Measurements from ENCODE around the gene MRGPRD.

MRGPRD gene

DNA sequence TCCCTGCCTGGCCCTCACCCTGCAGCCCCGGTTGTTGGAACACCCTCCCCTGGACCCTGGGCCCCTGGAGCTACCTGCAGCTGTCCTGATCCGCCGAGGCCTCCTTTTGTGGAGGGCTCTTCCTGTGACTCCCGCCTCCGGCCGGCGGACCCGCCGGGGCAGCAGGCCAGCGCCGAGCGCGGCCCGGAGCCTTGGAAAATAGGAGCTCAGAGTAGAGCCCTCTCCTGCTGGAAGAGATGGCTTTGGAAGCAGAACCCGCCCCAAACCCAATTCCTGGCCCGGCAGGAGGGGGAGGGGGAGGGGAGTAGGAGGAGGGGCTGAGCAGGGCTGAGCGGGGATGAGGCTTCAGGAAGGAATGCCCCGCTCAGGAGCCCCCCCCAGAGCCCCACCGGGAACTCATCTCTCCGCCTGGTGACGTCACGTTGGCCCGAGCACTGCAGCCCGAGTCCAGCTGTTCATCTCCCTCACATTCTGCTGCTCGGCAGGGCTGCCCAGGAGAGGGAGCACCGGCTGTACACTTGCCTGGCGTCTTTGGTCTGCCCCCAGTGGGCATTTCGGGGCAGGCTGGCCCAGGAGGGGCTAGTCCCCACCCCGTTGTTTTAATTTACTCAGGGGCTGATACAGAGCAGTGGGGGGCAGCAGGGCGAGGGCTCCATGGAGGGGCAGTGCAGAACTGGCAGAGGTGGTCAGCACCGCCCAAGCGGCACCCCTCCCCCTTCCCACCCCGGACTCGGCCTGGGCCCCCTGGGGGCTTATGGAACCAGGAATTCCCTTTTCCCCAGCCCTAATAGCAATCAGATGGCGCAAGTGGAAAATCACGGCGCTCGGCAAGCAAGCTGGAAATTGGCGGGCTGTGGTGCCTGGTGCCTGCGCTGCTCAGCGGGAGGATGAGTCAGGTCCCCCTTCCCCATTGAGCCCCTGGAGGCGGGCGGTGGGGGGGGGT lies 32.5 kb upstream of the MRGPRD start, which contains the start of gene MRGPRF:
Gene MRGPRF, minus strand, starts transcription at position 238 of the 943 bp plus-strand sequence. CDS start 3,345 bp downstream, outside the sequence.
- no peak for TF ChIP-seq PAX5 (IDR thresholded peaks at IDR 0.05; ENCODE audit: insufficient read depth, low read length, severe bottlenecking)
- no peak for TF ChIP-seq POU2F2 (IDR thresholded peaks at IDR 0.05; ENCODE audit: low read depth, low read length)
- TF ChIP-seq SPI1 (IDR thresholded peaks at IDR 0.05; ENCODE audit: low read depth, low read length): no peak
- no peak for TF ChIP-seq TAF1 (IDR thresholded peaks at IDR 0.05; ENCODE audit: low read depth, low read length)
- TF ChIP-seq POLR2A (IDR thresholded peaks at IDR 0.05; ENCODE audit: low read depth, low read length): no peak
- no peak for TF ChIP-seq POLR2AphosphoS5 (IDR thresholded peaks at IDR 0.05; ENCODE audit: low read depth, low read length)
- FAIRE-seq (no peak), DNase-seq (ENCODE audit: insufficient read length, low spot score) (no peak)

DNA sequence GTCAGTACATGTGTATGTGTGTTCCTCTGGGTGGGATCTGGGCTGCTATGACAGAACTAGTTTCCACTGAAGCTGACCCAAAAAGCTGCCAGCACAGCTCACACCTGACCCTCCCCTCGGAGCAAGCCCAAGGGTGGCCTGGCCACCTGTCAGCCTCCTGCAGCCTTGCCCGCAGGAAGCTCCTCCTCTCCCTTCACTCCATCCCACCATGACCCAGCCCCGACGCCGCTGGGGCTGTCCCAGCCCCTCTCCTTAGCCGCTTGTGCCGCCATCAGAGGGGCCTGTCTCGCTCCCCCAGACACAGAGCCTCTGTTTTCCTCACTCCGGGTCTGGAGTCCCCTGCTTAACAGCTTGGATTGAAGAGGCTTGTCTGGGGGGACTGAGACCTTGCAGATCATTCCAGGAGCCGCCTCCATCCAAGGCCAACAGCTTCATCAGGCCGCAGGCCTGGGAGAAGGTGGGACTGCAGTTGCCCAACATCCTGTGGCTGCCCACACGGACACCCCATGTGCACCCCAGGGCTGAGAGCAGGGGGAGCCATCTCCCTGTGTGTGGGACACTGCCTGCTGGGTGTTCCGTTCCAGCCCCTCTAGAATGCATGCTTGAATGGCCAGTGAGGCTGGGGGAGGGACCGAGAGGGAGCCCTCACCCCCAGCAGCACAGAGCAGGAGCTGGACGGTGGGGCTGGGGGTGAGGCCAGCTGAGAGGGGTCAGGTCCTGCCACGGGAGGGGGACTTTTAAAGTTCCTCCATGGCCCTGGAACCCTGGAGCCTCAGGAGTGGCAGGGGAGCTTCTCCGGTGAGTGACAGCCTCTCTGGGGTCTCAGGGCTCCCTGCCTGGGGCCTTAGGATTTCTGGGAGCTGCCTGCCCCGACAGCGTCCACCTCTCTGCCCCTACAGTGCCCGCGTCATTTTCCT lies 31.6 kb upstream of the MRGPRD start:
- TF ChIP-seq TAF1 (IDR thresholded peaks at IDR 0.05; ENCODE audit: low read depth, low read length) (no peak), POLR2AphosphoS5 (IDR thresholded peaks at IDR 0.05; ENCODE audit: low read depth, low read length) (no peak), SPI1 (IDR thresholded peaks at IDR 0.05; ENCODE audit: low read depth, low read length) (no peak), POLR2A (IDR thresholded peaks at IDR 0.05; ENCODE audit: low read depth, low read length) (no peak), POU2F2 (IDR thresholded peaks at IDR 0.05; ENCODE audit: low read depth, low read length) (no peak), PAX5 (IDR thresholded peaks at IDR 0.05; ENCODE audit: insufficient read depth, low read length, severe bottlenecking) (no peak)
- FAIRE-seq: no peak

DNA sequence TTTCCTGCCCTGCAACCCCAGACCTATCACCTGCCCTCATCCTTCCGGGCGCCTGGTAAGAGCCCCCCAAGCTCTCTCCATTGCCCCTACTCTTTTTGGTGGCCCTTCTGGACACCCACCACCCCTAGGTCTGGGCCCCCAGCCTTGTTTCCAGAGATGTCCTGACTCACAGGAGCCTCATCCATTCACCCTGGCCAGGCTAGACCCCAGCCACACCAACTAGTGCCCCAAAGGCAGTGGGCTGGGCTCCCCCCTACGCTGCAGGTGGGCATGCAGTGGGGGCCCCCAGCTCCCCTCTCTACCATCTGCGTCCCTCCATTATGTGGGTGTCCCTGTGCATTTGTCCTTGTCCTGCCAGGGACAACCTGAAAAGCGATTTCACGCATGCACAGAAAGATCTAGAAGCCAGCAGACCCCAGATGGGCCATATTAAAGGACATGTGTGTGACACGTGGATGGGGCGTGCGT lies 30.9 kb upstream of the MRGPRD start:
- FAIRE-seq: no peak
- TF ChIP-seq POLR2AphosphoS5 (IDR thresholded peaks at IDR 0.05; ENCODE audit: low read depth, low read length) (no peak), POLR2A (IDR thresholded peaks at IDR 0.05; ENCODE audit: low read depth, low read length) (no peak), TAF1 (IDR thresholded peaks at IDR 0.05; ENCODE audit: low read depth, low read length) (no peak), POU2F2 (IDR thresholded peaks at IDR 0.05; ENCODE audit: low read depth, low read length) (no peak), PAX5 (IDR thresholded peaks at IDR 0.05; ENCODE audit: insufficient read depth, low read length, severe bottlenecking) (no peak), SPI1 (IDR thresholded peaks at IDR 0.05; ENCODE audit: low read depth, low read length) (no peak)
- DNase-seq (ENCODE audit: insufficient read length, low spot score): no peak

More for the DNA sequence above, 31.6 kb upstream of the MRGPRD start:
- no peak for DNase-seq (ENCODE audit: insufficient read length, low spot score)

DNA sequence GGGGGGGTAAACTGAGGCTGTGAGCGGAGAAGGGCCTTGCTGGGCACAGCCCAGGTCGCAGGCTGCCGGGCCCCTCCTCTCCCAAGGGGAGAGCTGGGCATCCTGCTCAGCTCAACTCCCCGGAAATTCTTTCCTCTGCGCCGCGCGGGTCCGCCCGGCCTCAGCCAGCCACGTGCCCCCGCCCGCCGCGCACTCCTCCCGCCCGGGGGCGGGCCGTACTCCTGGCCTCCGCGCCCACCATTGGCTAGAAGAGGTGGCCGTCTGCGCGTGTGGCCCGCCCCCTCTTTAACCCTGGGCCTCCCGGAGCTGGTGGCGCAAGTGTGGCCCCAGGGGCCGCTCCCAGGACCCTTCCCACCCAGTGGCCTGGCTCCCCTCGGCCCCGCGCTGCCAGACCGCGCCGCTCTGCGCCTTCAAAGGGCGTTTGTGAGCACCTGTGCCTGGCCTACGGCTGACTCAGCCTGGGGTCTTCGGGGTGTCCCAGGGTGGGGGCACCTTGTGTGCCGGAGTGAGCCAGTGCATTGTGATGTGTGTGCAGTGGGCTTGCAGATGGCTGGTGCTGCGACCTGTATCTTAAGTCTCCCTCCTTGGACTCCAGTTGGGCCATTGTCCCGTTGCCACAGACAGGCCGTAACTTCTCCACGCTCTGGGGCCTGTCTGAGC lies 30.3 kb upstream of the MRGPRD start:
- FAIRE-seq (no peak), DNase-seq (ENCODE audit: insufficient read length, low spot score) (peak; percentile 70)
- no peak for TF ChIP-seq SPI1 (IDR thresholded peaks at IDR 0.05; ENCODE audit: low read depth, low read length)
- no peak for TF ChIP-seq POLR2A (IDR thresholded peaks at IDR 0.05; ENCODE audit: low read depth, low read length)
- no peak for TF ChIP-seq TAF1 (IDR thresholded peaks at IDR 0.05; ENCODE audit: low read depth, low read length)
- no peak for TF ChIP-seq POU2F2 (IDR thresholded peaks at IDR 0.05; ENCODE audit: low read depth, low read length)
- no peak for TF ChIP-seq POLR2AphosphoS5 (IDR thresholded peaks at IDR 0.05; ENCODE audit: low read depth, low read length)
- no peak for TF ChIP-seq PAX5 (IDR thresholded peaks at IDR 0.05; ENCODE audit: insufficient read depth, low read length, severe bottlenecking)

DNA sequence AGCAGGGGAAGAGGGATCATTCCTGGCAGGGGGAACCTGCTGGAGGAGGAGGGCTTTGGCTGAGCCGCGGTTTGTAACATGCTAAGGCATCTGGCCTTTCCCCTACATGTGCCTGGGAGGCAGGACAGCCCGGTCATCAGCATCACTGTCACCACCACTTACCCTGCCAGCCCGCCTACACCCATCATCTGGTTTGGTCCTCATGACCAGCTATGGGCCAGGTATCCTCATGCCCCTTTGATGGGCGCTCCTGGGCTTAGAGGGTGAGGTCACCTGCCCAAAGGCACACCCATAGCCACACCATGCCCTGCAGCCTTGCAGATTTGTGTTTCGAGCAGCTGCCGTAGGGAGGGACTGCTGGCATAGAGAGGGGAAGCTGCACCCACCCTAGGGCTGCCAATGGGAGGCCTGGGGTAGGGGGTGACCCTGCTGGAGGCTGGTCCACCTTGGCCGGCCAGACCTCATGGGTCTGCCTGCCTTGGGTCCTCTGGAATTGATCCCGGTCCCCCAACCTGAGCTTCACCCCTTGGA lies 29.6 kb upstream of the MRGPRD start:
- FAIRE-seq: no peak
- DNase-seq (ENCODE audit: insufficient read length, low spot score): no peak
- TF ChIP-seq POLR2A (IDR thresholded peaks at IDR 0.05; ENCODE audit: low read depth, low read length): no peak
- TF ChIP-seq SPI1 (IDR thresholded peaks at IDR 0.05; ENCODE audit: low read depth, low read length): no peak
- no peak for TF ChIP-seq POU2F2 (IDR thresholded peaks at IDR 0.05; ENCODE audit: low read depth, low read length)
- TF ChIP-seq POLR2AphosphoS5 (IDR thresholded peaks at IDR 0.05; ENCODE audit: low read depth, low read length): no peak
- TF ChIP-seq PAX5 (IDR thresholded peaks at IDR 0.05; ENCODE audit: insufficient read depth, low read length, severe bottlenecking): no peak
- TF ChIP-seq TAF1 (IDR thresholded peaks at IDR 0.05; ENCODE audit: low read depth, low read length): no peak

DNA sequence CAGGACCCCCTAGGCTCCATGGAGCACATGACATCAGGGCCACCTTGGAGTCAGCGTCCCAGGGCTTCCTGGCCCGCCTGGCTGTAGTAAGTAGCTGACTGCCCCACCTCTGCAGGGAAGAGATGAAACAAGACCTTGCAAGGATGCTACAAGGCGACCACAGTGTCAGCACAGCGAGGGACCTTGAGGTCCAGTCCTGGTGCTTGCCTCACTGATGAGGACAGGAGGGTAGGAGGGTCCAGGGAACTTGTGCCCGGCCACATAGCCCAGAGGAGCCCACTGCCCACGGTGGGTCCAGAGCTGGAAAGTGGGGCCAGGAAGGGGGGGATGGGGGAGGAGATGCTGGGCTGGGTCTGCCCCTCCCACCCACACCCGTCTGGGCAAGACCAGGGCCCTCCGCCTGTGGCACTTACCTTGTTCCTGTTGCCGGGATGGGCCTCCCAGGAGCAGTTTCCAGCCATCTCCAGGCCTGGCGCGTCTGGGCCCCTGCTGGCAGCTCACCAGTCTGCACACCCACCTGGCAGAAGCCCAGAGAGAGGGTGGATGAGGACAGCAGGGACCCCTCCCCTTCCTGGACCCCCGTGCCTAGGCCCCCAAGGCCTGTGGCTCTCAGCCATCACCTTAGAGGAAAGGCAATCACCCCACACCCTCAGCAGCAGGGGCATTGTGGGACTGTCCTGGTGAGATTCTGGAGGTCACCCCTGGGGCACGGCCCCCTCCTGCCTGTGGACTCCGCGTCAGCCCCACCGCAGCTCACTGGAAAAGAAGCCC lies 28.8 kb upstream of the MRGPRD start:
- DNase-seq (ENCODE audit: insufficient read length, low spot score) (no peak), FAIRE-seq (no peak)
- no peak for TF ChIP-seq POLR2A (IDR thresholded peaks at IDR 0.05; ENCODE audit: low read depth, low read length)
- TF ChIP-seq TAF1 (IDR thresholded peaks at IDR 0.05; ENCODE audit: low read depth, low read length): no peak
- TF ChIP-seq SPI1 (IDR thresholded peaks at IDR 0.05; ENCODE audit: low read depth, low read length): no peak
- no peak for TF ChIP-seq POLR2AphosphoS5 (IDR thresholded peaks at IDR 0.05; ENCODE audit: low read depth, low read length)
- TF ChIP-seq POU2F2 (IDR thresholded peaks at IDR 0.05; ENCODE audit: low read depth, low read length): no peak
- no peak for TF ChIP-seq PAX5 (IDR thresholded peaks at IDR 0.05; ENCODE audit: insufficient read depth, low read length, severe bottlenecking)

DNA sequence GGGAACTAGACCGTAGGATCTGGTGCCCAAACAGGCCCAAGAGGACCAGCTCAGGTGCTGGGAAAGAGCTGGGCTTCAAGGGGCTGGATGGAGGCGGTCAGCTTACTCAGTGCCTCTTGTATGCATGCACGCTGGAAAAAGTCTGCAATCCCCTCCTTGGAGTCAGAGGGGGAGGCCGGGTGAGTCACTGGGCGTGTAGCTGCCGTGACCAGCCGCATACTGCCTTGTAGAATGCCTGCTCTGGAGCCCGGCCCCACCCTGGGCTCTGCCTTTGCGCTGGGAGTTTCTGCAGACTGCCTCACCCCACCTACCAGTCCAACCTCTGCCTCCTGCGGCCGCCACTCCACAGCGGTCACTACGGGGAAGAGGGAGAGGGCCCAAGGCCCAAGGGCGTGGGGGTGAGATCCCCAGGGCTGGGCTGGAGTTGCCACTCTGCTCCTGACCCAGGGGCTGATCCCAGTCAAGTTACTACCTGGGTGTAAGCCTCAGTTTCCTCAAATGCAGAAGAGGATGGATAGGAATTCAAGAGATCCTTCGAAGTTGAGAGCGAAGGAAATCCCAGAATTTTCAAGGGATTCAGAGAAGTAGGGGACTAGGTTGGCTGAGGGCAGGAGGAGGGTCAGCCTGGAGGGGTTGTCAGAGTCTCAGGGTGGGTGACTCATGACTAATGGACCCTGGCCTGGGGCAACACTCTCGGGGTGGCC lies 28.1 kb upstream of the MRGPRD start:
- no peak for FAIRE-seq
- no peak for TF ChIP-seq TAF1 (IDR thresholded peaks at IDR 0.05; ENCODE audit: low read depth, low read length)
- no peak for TF ChIP-seq SPI1 (IDR thresholded peaks at IDR 0.05; ENCODE audit: low read depth, low read length)
- TF ChIP-seq POLR2AphosphoS5 (IDR thresholded peaks at IDR 0.05; ENCODE audit: low read depth, low read length): no peak
- TF ChIP-seq POU2F2 (IDR thresholded peaks at IDR 0.05; ENCODE audit: low read depth, low read length): no peak
- no peak for TF ChIP-seq PAX5 (IDR thresholded peaks at IDR 0.05; ENCODE audit: insufficient read depth, low read length, severe bottlenecking)
- no peak for TF ChIP-seq POLR2A (IDR thresholded peaks at IDR 0.05; ENCODE audit: low read depth, low read length)
- DNase-seq (ENCODE audit: insufficient read length, low spot score): no peak
